ENCODE data around the gene CTNND2.

Gene CTNND2

DNA sequence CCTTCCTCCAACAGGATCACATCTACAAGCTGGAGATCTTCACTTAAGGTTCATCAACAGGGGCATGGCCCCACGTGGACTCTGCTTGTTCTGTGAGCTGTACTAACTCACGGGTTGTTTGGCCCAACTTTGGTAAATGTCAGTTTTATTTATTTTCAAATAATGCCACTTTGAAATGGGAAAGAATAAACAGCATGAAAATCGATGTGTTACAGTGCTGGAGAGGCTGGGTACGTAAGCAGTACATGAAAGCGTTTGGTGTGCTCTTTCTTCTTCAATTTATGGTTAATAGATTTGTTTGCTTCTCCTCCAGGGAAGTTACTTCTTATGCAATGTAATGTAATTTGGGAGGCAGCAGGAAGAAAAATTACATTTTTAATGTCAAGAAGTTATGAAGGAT lies 753.3 kb downstream of the CTNND2 start:
- Histone ChIP-seq H3K27me3 (ENCODE audit: insufficient read depth, low read depth) (no peaks in the 10 kb centered on the region), H3K27ac (no peak overlapping the region), H3K4me1 (ENCODE audit: low read depth, poor library complexity, severe bottlenecking) (no peaks in the 10 kb centered on the region), H3K9ac (no peak overlapping the region), H3K36me3 (ENCODE audit: insufficient read depth) (no peaks in the 10 kb centered on the region), H4K20me1 (ENCODE audit: insufficient read depth) (no peaks in the 10 kb centered on the region), H3K4me2 (no peak overlapping the region), H3K79me2 (ENCODE audit: insufficient read depth, low read depth) (no peaks in the 10 kb centered on the region), H3K4me3 (IDR thresholded peaks at IDR 0.05; ENCODE audit: insufficient read depth, low read depth, low read length) (no peak overlapping the region), H2AFZ (ENCODE audit: low read depth) (no peak overlapping the region)
- TF ChIP-seq, protein P1, sequence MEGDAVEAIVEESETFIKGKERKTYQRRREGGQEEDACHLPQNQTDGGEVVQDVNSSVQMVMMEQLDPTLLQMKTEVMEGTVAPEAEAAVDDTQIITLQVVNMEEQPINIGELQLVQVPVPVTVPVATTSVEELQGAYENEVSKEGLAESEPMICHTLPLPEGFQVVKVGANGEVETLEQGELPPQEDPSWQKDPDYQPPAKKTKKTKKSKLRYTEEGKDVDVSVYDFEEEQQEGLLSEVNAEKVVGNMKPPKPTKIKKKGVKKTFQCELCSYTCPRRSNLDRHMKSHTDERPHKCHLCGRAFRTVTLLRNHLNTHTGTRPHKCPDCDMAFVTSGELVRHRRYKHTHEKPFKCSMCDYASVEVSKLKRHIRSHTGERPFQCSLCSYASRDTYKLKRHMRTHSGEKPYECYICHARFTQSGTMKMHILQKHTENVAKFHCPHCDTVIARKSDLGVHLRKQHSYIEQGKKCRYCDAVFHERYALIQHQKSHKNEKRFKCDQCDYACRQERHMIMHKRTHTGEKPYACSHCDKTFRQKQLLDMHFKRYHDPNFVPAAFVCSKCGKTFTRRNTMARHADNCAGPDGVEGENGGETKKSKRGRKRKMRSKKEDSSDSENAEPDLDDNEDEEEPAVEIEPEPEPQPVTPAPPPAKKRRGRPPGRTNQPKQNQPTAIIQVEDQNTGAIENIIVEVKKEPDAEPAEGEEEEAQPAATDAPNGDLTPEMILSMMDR (conservative IDR thresholded peaks at IDR 0.05; ENCODE audit: low read depth, low read length) = no peak

DNA sequence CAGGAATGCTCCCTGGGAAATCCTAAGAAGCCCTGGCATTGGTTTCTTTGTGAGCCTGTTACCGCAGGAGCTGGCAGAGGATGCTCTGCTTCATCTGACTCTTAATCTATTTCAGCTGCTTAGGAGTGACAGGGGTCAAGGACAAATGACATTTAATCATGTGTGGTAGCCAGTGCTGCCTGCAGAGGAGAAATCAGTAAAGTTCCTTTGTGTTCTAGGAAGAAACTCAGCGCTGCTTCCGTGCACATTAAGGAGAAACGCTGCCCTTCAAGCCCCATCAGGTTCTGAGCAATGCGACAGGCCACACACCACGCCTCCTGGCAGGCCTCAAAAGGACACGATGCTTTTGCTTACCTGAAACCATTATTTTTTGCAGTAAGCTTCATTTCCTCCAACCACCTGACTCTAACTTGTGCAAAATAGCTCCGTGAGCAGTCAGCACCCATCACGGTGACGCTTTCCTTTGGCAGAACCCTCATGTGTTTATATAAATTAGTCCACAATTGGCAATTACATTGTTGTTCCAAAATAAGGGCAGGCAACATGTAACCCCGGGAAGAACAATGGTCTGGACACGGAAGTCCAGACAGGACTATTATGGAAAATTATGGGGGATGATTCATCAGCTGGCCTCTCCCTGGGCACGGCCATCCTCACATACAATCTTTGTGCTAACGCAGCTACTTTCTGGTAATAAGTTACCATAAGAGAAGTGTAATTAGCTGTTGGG lies 755.3 kb downstream of the CTNND2 start:
- Histone ChIP-seq H3K4me2 (no peak overlapping the region), H4K20me1 (ENCODE audit: insufficient read depth) (no peaks in the 10 kb centered on the region), H3K9ac (no peak overlapping the region), H3K79me2 (ENCODE audit: insufficient read depth, low read depth) (no peaks in the 10 kb centered on the region), H2AFZ (ENCODE audit: low read depth) (no peak overlapping the region), H3K36me3 (ENCODE audit: insufficient read depth) (no peaks in the 10 kb centered on the region), H3K27ac (no peak overlapping the region), H3K27me3 (ENCODE audit: insufficient read depth, low read depth) (no peaks in the 10 kb centered on the region), H3K4me3 (IDR thresholded peaks at IDR 0.05; ENCODE audit: insufficient read depth, low read depth, low read length) (no peak overlapping the region), H3K4me1 (ENCODE audit: low read depth, poor library complexity, severe bottlenecking) (no peaks in the 10 kb centered on the region)
- TF ChIP-seq, protein P1 (conservative IDR thresholded peaks at IDR 0.05; ENCODE audit: low read depth, low read length) = no peak

DNA sequence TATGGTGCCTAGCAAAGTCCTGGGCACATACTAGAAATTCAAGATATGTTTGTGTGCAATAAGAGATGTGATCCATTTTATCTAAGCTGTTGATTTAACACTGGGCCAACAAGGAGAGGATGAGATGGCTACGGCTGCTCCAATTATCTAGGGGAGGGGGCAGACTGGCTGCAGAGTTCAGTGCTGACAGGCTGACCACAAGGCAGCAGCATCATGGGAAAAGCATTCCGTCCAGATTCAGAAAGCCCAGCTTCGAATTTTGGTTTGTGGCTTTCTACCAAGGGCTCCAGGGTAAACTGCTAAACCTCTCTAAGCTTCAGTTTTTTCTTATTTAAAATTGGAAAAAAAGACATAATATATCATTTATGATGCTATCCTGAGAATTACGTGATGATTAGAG lies 758.1 kb downstream of the CTNND2 start:
- no peaks in the 10 kb centered on the region for H3K4me1 ChIP-seq (ENCODE audit: low read depth, poor library complexity, severe bottlenecking)
- H3K9ac ChIP-seq = no peak overlapping the region
- TF ChIP-seq, protein P1 (conservative IDR thresholded peaks at IDR 0.05; ENCODE audit: low read depth, low read length) = no peak
- H3K27ac ChIP-seq = no peak overlapping the region
- H4K20me1 ChIP-seq (ENCODE audit: insufficient read depth) = no peaks in the 10 kb centered on the region
- no peak overlapping the region for H3K4me2 ChIP-seq
- no peak overlapping the region for H3K4me3 ChIP-seq (IDR thresholded peaks at IDR 0.05; ENCODE audit: insufficient read depth, low read depth, low read length)
- H3K27me3 ChIP-seq (ENCODE audit: insufficient read depth, low read depth) = no peaks in the 10 kb centered on the region
- H3K36me3 ChIP-seq (ENCODE audit: insufficient read depth) = no peaks in the 10 kb centered on the region
- H2AFZ ChIP-seq (ENCODE audit: low read depth) = no peak overlapping the region
- no peaks in the 10 kb centered on the region for H3K79me2 ChIP-seq (ENCODE audit: insufficient read depth, low read depth)

DNA sequence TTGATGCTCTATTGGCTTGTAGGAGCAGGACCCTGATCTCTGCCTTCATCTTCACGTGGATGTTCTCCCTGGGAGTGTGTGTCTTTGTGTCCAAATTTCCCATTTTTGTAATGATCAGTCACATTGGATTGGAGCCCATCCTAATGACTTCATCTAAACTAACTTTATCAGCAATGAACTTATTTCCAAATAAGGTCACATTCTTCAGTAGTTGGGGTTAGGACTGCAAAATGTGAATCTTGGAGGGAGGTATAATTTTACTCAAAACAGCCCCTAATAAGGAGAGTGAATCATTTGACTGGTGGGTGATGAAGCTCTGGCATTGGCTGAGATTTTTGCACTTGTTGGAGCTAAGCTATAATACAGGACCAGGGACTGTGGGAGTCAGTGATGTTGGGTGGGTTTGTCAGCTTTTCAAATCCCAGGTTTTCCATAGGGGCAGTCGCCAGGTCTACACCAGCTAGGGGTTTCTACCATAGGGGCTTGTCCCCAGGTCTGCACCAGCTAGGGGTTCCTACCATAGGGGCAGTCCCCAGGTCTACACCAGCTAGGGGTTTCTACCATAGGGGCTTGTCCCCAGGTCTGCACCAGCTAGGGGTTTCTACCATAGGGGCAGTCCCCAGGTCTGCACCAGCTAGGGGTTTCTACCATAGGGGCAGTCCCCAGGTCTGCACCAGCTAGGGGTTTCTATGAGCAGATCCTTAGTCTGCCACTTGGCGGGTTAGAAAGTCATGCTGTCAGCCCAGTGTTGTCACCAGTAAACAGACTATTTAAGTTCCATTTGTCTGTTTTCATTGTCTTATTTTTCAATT lies 760.6 kb downstream of the CTNND2 start:
- Histone ChIP-seq H2AFZ (ENCODE audit: low read depth) (no peak overlapping the region), H3K27ac (no peak overlapping the region), H3K9ac (no peak overlapping the region), H3K4me3 (IDR thresholded peaks at IDR 0.05; ENCODE audit: insufficient read depth, low read depth, low read length) (no peak overlapping the region), H3K36me3 (ENCODE audit: insufficient read depth) (no peaks in the 10 kb centered on the region), H3K4me2 (no peak overlapping the region), H4K20me1 (ENCODE audit: insufficient read depth) (no peaks in the 10 kb centered on the region), H3K27me3 (ENCODE audit: insufficient read depth, low read depth) (no peaks in the 10 kb centered on the region), H3K4me1 (ENCODE audit: low read depth, poor library complexity, severe bottlenecking) (no peaks in the 10 kb centered on the region), H3K79me2 (ENCODE audit: insufficient read depth, low read depth) (no peaks in the 10 kb centered on the region)
- TF ChIP-seq, protein P1 (conservative IDR thresholded peaks at IDR 0.05; ENCODE audit: low read depth, low read length) = no peak

Data from KMS-11 (cell line).